ENCODE measurements around the gene LGR4.
"Not testable (repeated sequence)": the region's sequence is repeated elsewhere in the genome, so short reads cannot be mapped to it uniquely, and the experiment has no call there.

Gene LGR4

DNA sequence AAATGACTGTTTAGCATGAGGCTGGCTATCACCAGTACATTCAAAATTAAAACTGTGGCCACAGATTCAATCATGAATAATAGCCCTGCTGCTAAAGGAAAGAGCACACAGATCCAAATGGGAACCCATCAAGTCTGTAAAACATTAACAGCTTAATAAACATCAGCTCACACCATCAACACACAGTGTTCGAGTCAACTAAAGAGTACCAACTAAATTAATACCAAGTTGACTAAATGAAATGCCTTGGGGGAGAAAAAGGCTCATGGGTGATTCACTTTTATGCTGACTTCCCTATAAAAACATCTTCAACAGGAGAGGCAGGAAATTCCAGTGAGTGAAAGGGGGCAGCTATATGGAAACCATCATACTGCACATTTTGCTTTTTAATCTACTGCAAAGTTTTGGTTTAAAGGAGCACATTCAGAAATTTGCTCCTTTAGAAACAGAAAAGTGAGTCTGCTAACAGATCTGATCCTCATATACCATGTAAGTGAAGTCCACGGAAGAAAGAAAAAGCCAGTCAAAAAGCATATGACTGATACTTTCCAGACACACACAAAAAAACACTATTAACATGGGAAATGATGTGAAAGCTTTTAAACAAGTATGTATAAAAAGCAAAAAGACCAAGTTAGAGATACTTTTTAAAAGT is 16.3 kb downstream of the LGR4 start:
- no peak overlapping the region for H3K4me3 ChIP-seq (ENCODE audit: control insufficient read depth, low read depth, low read length)
- DNase-seq (ENCODE audit: low read depth), result no peak
- TF ChIP-seq, protein P1, sequence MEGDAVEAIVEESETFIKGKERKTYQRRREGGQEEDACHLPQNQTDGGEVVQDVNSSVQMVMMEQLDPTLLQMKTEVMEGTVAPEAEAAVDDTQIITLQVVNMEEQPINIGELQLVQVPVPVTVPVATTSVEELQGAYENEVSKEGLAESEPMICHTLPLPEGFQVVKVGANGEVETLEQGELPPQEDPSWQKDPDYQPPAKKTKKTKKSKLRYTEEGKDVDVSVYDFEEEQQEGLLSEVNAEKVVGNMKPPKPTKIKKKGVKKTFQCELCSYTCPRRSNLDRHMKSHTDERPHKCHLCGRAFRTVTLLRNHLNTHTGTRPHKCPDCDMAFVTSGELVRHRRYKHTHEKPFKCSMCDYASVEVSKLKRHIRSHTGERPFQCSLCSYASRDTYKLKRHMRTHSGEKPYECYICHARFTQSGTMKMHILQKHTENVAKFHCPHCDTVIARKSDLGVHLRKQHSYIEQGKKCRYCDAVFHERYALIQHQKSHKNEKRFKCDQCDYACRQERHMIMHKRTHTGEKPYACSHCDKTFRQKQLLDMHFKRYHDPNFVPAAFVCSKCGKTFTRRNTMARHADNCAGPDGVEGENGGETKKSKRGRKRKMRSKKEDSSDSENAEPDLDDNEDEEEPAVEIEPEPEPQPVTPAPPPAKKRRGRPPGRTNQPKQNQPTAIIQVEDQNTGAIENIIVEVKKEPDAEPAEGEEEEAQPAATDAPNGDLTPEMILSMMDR (IDR thresholded peaks at IDR 0.05; ENCODE audit: control insufficient read depth, insufficient read depth, low read depth, low read length, missing control alignments), result no peak

DNA sequence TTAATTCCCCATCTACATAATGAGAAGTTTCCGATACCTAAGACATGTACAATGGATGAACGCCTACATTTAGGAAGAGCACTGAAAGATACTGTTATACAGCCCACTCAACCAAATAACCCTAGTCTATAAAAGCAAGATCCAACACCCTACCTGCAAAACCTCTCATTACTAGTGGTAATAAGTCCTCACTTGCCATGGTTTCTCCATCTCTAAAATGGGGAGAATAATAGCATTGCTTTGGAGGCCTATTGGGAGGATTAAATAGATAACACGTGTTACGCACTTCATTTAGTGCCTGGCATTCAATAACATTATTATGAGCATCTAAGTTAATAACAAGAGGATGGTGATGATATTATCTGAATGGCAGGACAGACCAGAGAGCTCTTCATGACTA is 16.9 kb downstream of the LGR4 start:
- TF ChIP-seq, protein P1 (IDR thresholded peaks at IDR 0.05; ENCODE audit: control insufficient read depth, insufficient read depth, low read depth, low read length, missing control alignments), result no peak
- no peak for DNase-seq (ENCODE audit: low read depth)

DNA sequence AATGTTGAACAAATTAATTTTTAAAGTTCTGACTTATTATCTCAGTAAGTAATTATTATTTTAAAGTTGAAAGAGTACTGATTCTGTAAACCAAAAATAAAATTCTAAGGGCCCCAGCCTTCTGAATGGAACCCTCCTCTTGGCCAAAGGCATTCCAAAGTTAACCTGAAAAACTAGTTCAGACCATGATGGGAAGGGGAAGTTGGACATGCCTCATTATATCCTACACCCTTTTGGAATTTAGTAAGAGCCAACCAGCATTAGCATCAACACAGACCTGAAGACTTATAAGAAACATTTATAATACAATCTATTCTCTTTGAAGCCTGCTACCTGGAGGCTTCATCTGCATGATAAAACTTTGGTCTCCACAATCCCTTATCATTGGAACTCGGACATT is 18.9 kb downstream of the LGR4 start:
- no peak for DNase-seq (ENCODE audit: low read depth)
- no peak overlapping the region for H3K4me3 ChIP-seq (ENCODE audit: control insufficient read depth, low read depth, low read length)
- TF ChIP-seq, protein P1 (IDR thresholded peaks at IDR 0.05; ENCODE audit: control insufficient read depth, insufficient read depth, low read depth, low read length, missing control alignments), result no peak

More for the DNA sequence above, 16.9 kb downstream of the LGR4 start:
- no peak overlapping the region for H3K4me3 ChIP-seq (ENCODE audit: control insufficient read depth, low read depth, low read length)

DNA sequence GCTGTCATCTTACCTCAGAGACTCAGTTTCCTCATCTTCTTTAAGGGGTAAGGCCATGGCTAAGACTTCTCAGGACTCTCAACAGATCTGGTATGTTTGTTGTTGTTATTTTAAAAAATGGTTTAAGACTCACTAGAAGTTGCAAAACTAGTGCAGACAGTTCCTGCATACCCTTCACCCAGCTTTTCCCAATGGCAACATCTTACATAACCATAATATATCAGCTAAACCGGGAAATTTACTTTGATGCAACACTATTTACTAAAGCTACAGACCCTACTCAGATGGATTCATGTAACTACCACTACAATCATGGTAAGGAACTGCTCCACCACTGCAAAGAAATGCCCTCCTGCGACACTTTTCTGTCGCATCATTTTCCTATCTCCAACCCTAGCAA is 20.4 kb downstream of the LGR4 start:
- H3K4me3 ChIP-seq (ENCODE audit: control insufficient read depth, low read depth, low read length), result no peak overlapping the region
- no peak for DNase-seq (ENCODE audit: low read depth)
- TF ChIP-seq, protein P1 (IDR thresholded peaks at IDR 0.05; ENCODE audit: control insufficient read depth, insufficient read depth, low read depth, low read length, missing control alignments), result no peak

DNA sequence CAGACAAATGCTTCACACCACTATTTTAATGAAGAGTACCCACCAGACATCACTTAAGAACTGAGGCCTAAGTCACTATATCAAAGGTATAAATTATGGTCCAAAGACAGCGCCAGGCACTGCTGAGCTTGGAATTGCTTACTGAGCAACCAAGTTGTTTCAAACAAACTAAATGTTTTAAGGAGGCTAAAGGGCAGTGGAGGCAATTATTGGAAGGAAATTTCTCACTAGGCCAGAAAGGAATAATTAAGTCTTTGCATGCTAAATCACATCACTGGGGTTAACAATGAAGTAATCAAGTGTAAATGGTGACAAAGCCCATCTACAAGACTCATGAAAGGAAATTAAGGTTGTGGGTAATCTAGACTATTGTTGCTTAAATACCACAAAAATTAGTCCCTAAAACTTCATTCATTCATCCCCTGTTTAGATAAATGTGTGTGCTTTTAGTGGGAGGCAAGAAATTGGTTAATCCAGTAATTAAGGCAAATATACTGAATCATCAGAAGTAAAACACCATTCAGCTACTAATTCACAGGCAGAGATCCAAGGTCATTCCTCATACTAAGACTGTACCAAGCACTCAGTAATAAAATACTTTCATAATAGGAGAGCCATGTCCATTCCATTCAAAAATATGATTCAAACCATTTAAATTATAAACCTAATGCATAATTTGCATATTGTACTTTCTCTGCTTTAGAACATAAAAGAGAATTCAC is 21.2 kb downstream of the LGR4 start:
- no peak for DNase-seq (ENCODE audit: low read depth)
- H3K4me3 ChIP-seq (ENCODE audit: control insufficient read depth, low read depth, low read length), result no peak overlapping the region
- TF ChIP-seq, protein P1 (IDR thresholded peaks at IDR 0.05; ENCODE audit: control insufficient read depth, insufficient read depth, low read depth, low read length, missing control alignments), result no peak

DNA sequence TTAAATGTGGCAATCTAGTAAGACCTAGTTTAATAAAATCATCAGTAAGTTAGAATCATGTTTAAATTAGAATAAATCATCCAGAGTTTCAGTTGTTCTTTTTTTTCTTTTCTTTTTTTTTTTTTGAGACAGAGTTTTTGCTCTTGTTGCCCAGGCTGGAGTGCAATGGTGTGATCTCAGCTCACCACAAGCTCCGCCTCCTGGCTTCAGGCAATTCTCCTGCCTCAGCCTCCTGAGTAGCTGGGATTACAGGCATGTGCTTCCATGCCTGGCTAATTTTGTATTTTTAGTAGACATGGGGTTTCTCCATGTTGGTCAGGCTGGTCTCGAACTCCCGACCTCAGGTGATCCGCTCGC is 24.4 kb downstream of the LGR4 start:
- not testable (repeated sequence) for H3K4me3 ChIP-seq (ENCODE audit: control insufficient read depth, low read depth, low read length); DNase-seq (ENCODE audit: low read depth)

Measured in AG09309 (cell line).